Measurements from ENCODE around the gene FHL3. TPM values are rescaled to one million over a fixed set of nuclear protein-coding genes. Genes with fewer than 3 reads are reported as not detected.

The FHL3 gene
- total RNA-seq, 1 donor = 25.5 TPM

DNA sequence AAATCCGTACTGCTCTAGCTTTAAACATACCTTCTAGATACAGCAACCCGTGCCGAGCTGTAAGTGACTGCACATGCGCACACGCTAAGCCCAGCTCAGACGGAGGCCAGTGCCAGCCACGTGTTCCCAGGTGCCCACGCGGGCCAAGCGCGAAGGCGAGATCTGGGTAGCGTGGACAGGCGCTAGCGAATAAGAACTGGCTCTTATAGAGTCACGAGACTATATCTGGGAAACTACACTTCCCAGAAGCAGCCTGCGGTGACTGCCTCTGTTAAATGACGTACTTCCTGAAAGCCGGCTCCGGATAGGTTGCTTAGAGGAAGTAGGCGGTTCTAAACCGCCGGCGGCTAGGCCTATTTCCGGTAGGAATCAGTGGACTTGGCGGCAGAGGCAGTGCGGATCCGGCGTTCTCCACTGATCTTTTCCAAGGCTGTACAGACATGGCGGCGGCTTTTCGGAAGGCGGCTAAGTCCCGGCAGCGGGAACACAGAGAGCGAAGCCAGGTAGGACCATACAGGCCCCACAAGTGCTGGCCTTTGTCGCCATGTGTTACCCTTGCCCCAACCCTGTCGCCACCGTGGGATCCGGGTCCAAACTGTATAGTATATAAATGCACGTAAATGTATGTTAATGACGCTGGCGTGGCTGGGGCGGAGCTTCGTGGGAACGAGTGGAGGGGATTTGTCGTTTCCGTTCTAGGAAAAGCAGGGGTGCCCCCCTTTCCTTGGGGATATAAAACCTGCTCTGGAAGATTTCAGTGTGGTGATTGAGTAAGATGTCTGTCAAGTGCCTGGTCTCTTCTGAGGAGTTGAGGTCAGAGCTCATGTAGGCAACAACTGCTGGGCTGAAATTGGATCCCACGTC lies 7.3 kb upstream of the FHL3 start, which contains the start of gene UTP11:
UTP11 (plus strand) TSS at position 372 of the 864 bp plus-strand sequence; CDS start at position 441, 69 bp downstream.
- TF ChIP-seq, protein P1, sequence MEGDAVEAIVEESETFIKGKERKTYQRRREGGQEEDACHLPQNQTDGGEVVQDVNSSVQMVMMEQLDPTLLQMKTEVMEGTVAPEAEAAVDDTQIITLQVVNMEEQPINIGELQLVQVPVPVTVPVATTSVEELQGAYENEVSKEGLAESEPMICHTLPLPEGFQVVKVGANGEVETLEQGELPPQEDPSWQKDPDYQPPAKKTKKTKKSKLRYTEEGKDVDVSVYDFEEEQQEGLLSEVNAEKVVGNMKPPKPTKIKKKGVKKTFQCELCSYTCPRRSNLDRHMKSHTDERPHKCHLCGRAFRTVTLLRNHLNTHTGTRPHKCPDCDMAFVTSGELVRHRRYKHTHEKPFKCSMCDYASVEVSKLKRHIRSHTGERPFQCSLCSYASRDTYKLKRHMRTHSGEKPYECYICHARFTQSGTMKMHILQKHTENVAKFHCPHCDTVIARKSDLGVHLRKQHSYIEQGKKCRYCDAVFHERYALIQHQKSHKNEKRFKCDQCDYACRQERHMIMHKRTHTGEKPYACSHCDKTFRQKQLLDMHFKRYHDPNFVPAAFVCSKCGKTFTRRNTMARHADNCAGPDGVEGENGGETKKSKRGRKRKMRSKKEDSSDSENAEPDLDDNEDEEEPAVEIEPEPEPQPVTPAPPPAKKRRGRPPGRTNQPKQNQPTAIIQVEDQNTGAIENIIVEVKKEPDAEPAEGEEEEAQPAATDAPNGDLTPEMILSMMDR (IDR thresholded peaks at IDR 0.05; ENCODE audit: insufficient read depth, low read depth, low read length) = no peak
- peak; percentile 100 for DNase-seq (ENCODE audit: low read depth)
- H3K4me3 ChIP-seq (ENCODE audit: low read depth, low read length) = peak within 1 kb of the TSS; percentile 82

DNA sequence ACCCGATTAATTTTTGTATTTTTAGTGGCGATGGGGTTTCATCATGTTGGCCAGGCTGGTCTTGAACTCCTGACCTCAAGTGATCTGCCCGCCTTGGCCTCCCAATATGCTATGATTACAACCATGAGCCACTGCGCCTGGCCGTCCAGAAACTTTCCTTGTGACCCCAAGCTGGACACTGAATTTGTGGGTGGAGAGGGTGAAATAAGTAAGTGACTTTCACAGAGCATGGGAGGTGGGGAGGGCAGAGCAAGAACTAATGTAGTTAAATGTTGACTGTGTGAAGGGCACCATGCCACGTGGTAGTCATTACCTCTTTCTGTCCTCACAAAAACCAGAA lies 4.5 kb upstream of the FHL3 start:
- no peak overlapping the region for H3K4me3 ChIP-seq (ENCODE audit: low read depth, low read length)
- no peak for DNase-seq (ENCODE audit: low read depth)
- TF ChIP-seq, protein P1 (IDR thresholded peaks at IDR 0.05; ENCODE audit: insufficient read depth, low read depth, low read length) = no peak

DNA sequence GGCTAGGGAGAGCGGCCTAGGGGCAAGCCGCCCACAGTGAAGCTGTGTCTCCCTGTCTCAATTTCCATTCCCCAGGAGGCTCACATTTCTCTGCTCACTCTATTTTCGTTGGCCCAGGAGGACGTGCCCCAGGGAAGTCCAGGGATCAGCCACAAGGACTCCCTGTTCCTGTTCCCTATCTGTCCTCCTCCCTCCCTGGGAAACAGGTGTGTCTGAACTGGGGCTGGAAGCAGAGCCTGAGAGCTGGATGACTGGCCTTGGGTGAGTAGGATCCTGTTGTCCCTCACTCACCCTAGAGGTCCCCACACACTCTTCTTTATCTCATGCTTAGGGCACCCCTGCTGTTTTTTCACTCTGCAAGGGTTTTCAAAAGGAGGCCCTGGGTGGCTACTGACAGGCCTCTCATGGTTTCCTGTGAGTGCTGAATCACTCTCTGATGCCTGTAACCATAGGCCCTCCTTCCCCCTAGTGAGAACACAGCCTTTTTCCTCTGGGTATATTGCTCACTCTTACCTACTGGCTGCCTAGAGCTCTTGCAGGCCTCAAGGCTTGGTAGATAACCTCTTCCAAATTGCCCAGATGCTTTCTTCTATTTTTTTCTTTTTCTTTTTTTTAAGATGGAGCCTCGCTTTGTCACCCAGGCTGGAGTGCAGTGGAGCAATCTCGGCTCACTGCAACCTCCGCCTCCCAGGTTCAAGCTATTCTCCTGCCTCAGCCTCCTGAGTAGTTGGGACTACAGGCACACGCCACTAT lies 4.0 kb upstream of the FHL3 start:
- no peak overlapping the region for H3K4me3 ChIP-seq (ENCODE audit: low read depth, low read length)
- no peak for DNase-seq (ENCODE audit: low read depth)
- TF ChIP-seq, protein P1 (IDR thresholded peaks at IDR 0.05; ENCODE audit: insufficient read depth, low read depth, low read length) = no peak

DNA sequence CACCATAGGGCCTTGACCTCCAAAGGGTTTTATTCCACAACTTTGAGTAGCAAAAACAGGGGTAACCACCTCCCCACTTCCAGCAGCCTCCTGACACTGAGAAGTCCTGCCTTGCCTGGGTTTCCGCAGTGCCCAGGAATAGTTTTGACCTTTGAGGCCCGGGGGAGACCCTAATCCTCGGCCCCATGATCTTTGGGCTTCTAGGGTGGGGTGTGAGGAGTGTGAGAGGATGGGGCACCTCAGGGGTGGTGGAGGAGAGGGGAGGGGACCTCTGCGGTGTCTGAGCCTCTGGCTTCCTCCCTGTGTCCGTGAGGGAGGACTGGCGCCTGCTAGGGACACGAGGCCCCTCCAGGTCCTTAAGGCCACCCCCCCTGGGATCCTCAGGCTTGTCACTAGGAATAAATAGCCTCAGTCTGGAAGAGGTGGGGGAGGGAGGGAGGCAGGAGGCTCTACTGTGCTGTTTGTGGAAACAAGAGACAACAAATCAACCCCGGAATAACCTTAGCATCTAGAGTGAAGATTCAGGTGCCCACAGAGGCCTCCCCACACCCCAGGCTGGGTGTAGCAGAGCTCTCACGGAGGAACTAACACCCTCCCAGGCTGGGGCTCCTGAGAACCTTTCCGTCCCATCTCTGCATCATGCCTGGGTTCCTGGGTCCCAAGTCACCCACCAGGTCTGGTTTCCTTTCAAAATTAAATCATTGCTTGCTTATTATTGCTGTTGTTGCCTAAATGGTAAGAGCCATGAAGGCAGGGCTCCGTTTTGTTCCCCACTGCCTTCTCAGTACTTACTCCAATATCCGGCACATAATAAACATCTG lies 904 bp upstream of the FHL3 start:
- H3K4me3 ChIP-seq (ENCODE audit: low read depth, low read length) = no peak overlapping the region
- TF ChIP-seq, protein P1 (IDR thresholded peaks at IDR 0.05; ENCODE audit: insufficient read depth, low read depth, low read length) = no peak
- DNase-seq (ENCODE audit: low read depth) = no peak

DNA sequence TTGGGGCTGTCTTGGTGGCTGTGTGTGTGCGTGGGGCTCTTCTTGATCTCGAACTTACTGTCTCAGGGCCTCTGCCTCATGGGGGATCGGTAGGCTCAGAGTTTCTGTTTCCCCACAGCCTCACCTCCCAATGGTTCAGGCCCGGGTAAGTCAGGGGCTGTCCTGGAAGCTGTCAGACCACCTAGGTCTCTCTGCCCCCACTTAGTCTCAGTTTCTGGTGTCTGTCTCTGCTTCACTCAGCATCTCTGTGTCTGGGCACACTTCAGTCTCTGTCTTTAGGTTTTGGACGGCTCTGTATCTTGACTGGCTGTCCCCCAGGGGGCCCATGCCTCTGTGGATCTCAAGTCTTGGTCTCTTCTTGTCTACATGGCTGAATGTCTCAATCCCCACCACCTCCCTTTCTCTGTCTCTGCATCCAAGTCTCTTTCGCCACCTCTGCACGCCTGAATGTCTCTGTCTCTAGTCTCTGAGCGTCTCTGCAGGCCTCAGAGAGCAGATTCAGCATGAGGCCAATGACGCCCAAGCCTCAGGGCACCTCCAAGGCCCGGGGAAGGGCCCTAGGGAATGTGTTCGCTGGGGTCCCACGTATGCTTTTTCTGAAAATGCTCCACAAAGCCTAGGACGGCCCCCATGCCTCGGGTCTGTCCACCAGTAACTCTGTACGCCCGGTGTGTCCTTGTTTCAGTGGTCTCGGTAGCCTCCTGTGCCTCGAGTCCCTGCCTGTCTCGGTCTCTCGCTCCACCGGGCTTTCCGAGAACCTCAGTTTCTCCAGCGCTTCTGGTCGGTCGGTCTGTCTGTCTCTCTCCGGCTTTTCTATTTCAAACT lies 818 bp downstream of the FHL3 start:
- TF ChIP-seq, protein P1 (IDR thresholded peaks at IDR 0.05; ENCODE audit: insufficient read depth, low read depth, low read length) = no peak
- peak overlapping the region; percentile 88 for H3K4me3 ChIP-seq (ENCODE audit: low read depth, low read length)
- DNase-seq (ENCODE audit: low read depth) = peak; percentile 29

Measured in fibroblast of villous mesenchyme (primary cell).